Ramos (cell line): Measurements from ENCODE around the gene OSBPL8.
"Not testable (repeated sequence)": the region's sequence is repeated elsewhere in the genome, so short reads cannot be mapped to it uniquely, and the experiment has no call there.

Experiments
- in situ Hi-C: fragments of 300-500 bp; cut with MboI; formaldehyde crosslinking; loops from one replicate; pipeline ENCODE4 v1.14.3; 2022; ENCODE audit warnings: low sequenced_read_pairs; ENCODE audit not compliant: unreplicated experiment

Gene OSBPL8

GRCh38 chr12:76490763-76491162 is 68.8 kb downstream of the OSBPL8 start:
- in situ Hi-C loops: no loop called here

GRCh38 chr12:76489737-76490136 is 69.8 kb downstream of the OSBPL8 start:
- in situ Hi-C loops: no loop called here

DNA sequence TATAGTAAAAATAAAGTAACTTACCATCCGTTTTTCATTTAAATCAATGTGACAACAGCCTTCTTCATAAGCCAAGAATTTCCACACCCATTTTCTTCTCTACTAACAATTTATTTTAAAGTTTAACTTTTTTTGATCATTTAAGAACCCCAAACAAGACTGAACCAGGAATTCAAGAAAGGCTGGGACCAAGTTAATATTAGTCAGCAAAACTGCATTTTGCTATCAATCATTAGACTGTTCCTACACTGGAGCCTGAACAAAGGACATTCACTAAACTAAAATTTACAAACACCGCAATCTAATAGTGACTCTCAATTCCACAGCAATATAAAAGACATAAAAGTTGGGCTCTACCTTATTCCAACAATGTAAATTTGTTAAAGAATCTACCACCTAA is 73.6 kb downstream of the OSBPL8 start:
- in situ Hi-C loops: no loop called here

- in situ Hi-C loops: no loop called here
Measured at GRCh38 chr12:76480796-76481195, 78.8 kb downstream of the OSBPL8 start.

- in situ Hi-C loops: no loop called here
Measured at GRCh38 chr12:76478045-76478444, 81.5 kb downstream of the OSBPL8 start.

GRCh38 chr12:76472862-76473261 is 86.7 kb downstream of the OSBPL8 start:
- in situ Hi-C loops: not testable (repeated sequence)

GRCh38 chr12:76471579-76471978 is 88.0 kb downstream of the OSBPL8 start:
- in situ Hi-C loops: no loop called here

DNA sequence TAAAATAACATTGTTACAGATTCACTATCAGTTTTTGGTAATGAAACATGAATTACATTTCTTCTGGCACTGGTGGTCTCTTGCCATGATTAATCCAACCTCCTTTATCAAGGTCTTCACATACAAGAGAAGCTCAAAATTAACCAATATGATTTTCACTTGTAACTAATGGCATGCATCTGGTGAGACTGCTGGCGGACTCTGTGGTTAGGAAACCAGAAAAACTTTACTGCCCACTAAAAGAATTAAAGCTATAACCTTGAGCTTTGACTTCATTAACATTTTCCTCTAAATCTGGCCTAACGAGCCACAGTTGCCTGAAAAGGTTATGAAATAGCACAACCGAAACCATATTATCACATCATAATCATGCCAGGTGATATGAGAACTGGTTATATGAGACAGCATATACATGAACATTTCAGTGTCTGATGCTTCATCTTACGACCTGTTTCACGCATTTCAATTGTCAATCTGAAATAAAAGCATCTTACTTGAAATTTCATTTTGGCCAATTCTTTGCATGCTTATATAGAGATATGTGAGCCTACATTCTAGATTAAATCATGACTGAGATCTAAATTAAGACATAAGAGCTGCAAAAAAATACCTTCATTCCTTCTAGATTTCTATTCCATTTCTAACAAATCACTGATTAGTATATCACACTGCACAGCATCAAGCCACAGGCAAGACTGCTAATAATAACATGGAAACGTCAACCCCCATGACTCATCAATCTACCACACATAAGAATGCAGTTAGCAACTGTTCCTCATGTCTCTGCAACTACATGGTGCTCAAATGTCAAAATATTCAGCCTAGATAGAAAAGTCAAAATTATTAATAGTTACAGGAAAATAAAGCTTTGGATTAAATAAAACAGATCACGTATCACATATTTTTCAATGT is 89.3 kb downstream of the OSBPL8 start:
- in situ Hi-C loops: no loop called here

DNA sequence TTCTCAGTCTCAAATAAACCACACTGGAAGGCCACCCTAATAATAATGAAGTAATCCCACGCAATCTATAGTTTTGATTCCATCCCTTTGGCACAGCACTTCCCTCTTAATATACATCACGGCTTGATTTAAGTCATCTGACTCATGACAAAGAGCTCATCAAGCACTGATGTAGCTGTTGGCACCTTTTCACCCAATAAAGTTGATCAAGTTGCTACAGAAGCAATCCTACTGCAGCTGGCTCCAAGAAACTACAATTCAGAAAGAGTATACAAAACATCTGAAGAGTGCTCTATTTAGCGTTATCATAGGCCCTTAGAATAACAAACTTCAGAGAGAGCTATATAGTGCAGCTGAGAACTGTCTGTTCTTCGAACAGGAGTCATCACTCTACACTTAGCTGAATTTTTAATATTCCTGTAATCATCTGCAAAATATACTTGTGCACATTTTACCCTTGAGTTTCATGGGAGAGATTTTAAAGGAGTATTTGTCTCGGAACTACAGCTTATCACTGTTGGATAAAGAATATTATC is 94.9 kb downstream of the OSBPL8 start:
- in situ Hi-C loops: no loop called here

- in situ Hi-C loops: no loop called here
Measured at GRCh38 chr12:76462668-76463224, 96.8 kb downstream of the OSBPL8 start.

- in situ Hi-C loops: no loop called here
Measured at GRCh38 chr12:76460807-76461206, 98.8 kb downstream of the OSBPL8 start.

DNA sequence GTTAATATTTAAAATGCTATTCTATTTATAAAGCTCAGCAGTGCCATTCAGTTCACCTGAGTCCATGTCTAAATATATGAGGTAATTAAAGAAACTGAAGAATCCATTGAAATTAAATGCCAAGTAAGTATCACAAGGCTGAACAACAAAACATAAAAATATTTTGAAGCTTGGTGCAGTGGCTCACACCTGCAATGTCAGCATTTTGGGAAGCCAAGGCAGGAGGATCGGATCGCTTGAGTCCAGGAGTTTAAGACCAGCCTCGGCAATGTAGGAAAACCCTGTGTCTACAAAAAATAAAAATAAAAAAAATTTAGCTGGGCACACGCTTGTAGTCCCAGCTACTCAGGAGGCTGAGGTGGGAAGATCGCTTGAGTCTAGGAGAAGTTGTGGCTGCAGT is 101.8 kb downstream of the OSBPL8 start:
- in situ Hi-C loops: no loop called here

DNA sequence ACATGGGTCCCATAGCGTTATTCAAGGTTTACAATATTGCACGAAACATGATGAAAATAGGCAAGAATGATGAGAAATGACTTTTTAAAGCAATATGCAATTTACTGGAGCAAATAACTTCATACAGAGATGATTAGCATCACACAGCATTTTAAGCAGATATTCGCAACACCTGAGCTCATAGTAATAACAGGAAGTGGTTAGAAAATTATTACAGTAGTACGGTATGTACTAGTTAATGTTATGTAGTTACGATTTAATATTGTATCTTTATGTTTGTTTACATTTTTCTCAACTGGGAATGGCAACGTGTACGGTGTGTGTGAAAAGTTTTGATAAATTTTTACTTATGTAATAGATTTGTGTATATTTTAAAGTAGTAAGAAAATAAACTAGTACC is 102.6 kb downstream of the OSBPL8 start:
- in situ Hi-C loops: no loop called here

GRCh38 chr12:76455582-76456345 is 103.8 kb downstream of the OSBPL8 start:
- in situ Hi-C loops: no loop called here

GRCh38 chr12:76451528-76451927 is 108.0 kb downstream of the OSBPL8 start:
- in situ Hi-C loops: no loop called here

GRCh38 chr12:76450690-76451089 is 108.9 kb downstream of the OSBPL8 start:
- in situ Hi-C loops: no loop called here

DNA sequence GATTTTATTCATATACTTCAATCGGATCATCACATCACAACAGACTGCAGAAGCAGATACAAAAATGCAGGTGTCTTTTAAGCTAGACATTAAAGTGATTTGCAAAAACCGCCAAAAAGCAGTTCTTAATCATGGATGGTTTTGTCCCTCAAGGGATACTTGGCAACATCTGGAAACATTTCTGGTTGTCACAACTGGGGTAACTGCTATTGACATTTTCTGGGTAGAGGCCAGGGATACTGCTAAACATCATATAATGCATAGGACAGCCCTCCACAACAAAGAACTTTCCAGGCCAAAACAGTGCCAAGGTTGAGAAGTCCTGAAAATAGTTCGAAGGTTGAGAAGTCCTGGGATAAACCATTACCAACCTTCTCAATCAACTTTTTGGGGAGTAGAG is 109.6 kb downstream of the OSBPL8 start:
- in situ Hi-C loops: no loop called here

DNA sequence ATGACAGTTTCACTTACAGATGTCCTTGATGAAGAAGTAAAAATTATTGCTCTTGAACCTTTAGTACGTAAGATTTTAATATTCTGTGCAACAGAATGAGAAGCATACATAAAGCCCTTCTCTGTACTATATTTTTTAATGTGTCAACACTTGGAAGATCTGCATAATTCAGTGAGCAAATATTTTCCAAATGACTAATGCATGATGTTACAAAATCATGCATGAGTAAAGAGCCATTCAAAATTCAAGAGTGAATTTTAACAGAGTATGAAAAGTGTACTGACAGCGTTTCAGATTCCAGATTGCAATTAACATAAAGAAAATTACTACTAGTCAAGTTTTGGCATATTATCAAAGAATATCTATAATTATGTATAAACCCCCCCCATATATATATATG is 110.0 kb downstream of the OSBPL8 start:
- in situ Hi-C loops: no loop called here

DNA sequence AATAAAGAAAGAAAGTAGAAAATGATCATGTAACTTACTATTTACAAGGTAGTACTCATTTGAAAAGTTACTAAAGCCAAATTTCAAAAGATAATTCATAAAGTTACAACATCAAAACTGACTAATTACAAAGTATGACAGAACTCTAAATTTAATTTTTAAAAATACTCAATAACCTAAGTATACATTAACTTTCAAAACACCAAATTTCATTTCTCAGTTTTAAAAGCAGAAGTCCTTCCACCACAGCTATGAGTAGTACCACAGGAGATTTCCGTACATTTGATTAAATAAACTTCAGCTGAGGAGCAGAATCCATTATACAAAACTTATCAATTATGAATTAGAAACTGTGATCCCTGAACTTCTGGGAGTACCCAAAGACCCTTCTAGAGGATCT is 110.6 kb downstream of the OSBPL8 start:
- in situ Hi-C loops: no loop called here

DNA sequence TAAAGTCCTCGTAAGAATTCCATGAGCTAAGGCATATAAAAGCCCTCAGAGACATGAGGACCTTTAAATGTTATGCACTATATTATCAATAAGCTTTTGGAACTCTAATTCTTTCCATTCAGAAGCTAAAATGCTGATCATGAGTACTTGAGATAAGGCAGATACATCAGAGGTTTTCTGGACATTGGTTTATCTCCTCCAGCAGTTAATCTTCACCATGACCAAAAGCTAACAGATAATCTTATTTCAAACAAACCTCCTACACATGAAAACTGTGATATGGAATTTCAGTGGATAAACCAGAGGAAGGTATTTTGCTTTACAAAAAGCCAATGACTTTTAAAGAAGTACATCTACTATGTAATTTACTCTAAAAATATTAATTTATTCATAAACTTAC is 113.5 kb downstream of the OSBPL8 start:
- in situ Hi-C loops: no loop called here

- in situ Hi-C loops: no loop called here
Measured at GRCh38 chr12:76445462-76445861, 114.1 kb downstream of the OSBPL8 start.
